Caco-2 (cell line): ENCODE results near the gene PPP1R3E. TPM values are rescaled to one million over a fixed set of nuclear protein-coding genes. Genes with fewer than 3 reads are reported as not detected.
A peak's percentile ranks its signal among the peaks of the same experiment; 100 is the strongest.

Experiments
- BruUV-seq: library from RNA; stranded (reverse); fragments of 400-500 nt; replicated peaks from 2 replicates; lab custom pipeline; 2021; lab: Mats Ljungman, UMichigan
- CTCF ChIA-PET: fragments of 300-600 bp; sonication (Branson Sonifier 250); formaldehyde crosslinking; loops from one replicate; lab custom pipeline; 2022; ENCODE audit warnings: antibody characterized with exemption; lab: Charles Lee
- POLR2A ChIA-PET: fragments of 300-600 bp; sonication (Branson Sonifier 250); formaldehyde crosslinking; loops from one replicate; lab custom pipeline; 2022; ENCODE audit warnings: antibody characterized with exemption; lab: Charles Lee
- DNase-seq, 2 experiments: peaks; one replicate each; pipeline versions ENCODE4 v3.0.0 to v3.0.0-alpha.2; 2020 to 2022
- H3K27me3 ChIP-seq: replicated peaks from 2 replicates; pipeline ENCODE4 v1.6.0; 2011; ENCODE audit warnings: low read length; ENCODE audit not compliant: control insufficient read depth, insufficient read depth
- H3K36me3 ChIP-seq: 2 replicates; pipeline ENCODE4 v1.5.1; 2011; ENCODE audit warnings: low read length; ENCODE audit not compliant: control insufficient read depth, insufficient read depth
- H3K4me1 ChIP-seq: fragments of 250-450 bp; sonication (Bioruptor Pico); 2 replicates; pipeline ENCODE4 v1.5.1; 2020; ENCODE audit warnings: mild to moderate bottlenecking
- H3K4me3 ChIP-seq: 2 replicates; pipeline ENCODE4 v1.5.1; 2011; ENCODE audit warnings: low read depth, mild to moderate bottlenecking, control low read depth, low read length
- H3K9me3 ChIP-seq: fragments of 250-450 bp; sonication (Bioruptor Pico); 2 replicates; pipeline ENCODE4 v1.5.1; 2020; ENCODE audit warnings: mild to moderate bottlenecking, moderate library complexity
- H3K27ac Mint-ChIP-seq: one replicate; pipeline ENCODE4 v1.8.0; 2022; ENCODE audit warnings: mixed read lengths; ENCODE audit not compliant: unreplicated experiment
- H3K27me3 Mint-ChIP-seq: one replicate; pipeline ENCODE4 v1.8.0; 2022; ENCODE audit warnings: mixed read lengths; ENCODE audit not compliant: insufficient read depth, unreplicated experiment
- H3K36me3 Mint-ChIP-seq: one replicate; pipeline ENCODE4 v1.8.0; 2022; ENCODE audit warnings: mild to moderate bottlenecking, mixed read lengths; ENCODE audit not compliant: insufficient read depth, unreplicated experiment
- H3K4me1 Mint-ChIP-seq: one replicate; pipeline ENCODE4 v1.8.0; 2022; ENCODE audit warnings: low read depth, mixed read lengths; ENCODE audit not compliant: unreplicated experiment
- H3K4me3 Mint-ChIP-seq: one replicate; pipeline ENCODE4 v1.8.0; 2022; ENCODE audit warnings: mild to moderate bottlenecking, moderate library complexity, mixed read lengths; ENCODE audit not compliant: unreplicated experiment
- H3K9me3 Mint-ChIP-seq: one replicate; pipeline ENCODE4 v1.8.0; 2022; ENCODE audit warnings: mixed read lengths; ENCODE audit not compliant: unreplicated experiment
- intact Hi-C: fragments of 100-400 bp; cut with micrococcal nuclease; formaldehyde crosslinking; loops from one replicate; pipeline ENCODE4 v1.10.0; 2022; ENCODE audit not compliant: unreplicated experiment
- total RNA-seq: library from RNA; stranded (reverse); gene quantifications from 2 replicates; pipeline ENCODE4 v1.2.3, GENCODE V29; 2022
- TF ChIP-seq, protein P1 (sequence below), 2 experiments: fragments of 200-600 bp in 1 of 2; IDR thresholded peaks; 1 replicate in 1 of 2; 2 replicates in 1 of 2; pipeline versions ENCODE4 v1.5.1 to v1.8.0; 2011 to 2022; ENCODE audit warnings: antibody characterized with exemption in 1 of 2, control low read depth in 1 of 2, inconsistent platforms in 1 of 2, low read depth in 1 of 2, low read length in 1 of 2, mild to moderate bottlenecking in 1 of 2, moderate library complexity in 1 of 2; ENCODE audit not compliant: insufficient read depth in 1 of 2, severe bottlenecking in 1 of 2, unreplicated experiment in 1 of 2

Gene PPP1R3E
- total RNA-seq, 1 experiment from 2014 or later: 5.9 TPM

GRCh38 chr14:23321572-23322547 is 19.2 kb upstream of the PPP1R3E start:
- Mint-ChIP-seq H3K9me3 (no peaks in the 10 kb centered on the region), H3K4me1 (peaks cover 17% of the 10 kb centered on the region), H3K27me3 (no peaks in the 10 kb centered on the region), H3K4me3 (peak overlapping the region; percentile 96), H3K36me3 (peaks cover 75% of the 10 kb centered on the region), H3K27ac (peak overlapping the region; percentile 96)
- TF ChIP-seq, protein P1, sequence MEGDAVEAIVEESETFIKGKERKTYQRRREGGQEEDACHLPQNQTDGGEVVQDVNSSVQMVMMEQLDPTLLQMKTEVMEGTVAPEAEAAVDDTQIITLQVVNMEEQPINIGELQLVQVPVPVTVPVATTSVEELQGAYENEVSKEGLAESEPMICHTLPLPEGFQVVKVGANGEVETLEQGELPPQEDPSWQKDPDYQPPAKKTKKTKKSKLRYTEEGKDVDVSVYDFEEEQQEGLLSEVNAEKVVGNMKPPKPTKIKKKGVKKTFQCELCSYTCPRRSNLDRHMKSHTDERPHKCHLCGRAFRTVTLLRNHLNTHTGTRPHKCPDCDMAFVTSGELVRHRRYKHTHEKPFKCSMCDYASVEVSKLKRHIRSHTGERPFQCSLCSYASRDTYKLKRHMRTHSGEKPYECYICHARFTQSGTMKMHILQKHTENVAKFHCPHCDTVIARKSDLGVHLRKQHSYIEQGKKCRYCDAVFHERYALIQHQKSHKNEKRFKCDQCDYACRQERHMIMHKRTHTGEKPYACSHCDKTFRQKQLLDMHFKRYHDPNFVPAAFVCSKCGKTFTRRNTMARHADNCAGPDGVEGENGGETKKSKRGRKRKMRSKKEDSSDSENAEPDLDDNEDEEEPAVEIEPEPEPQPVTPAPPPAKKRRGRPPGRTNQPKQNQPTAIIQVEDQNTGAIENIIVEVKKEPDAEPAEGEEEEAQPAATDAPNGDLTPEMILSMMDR (IDR thresholded peaks at IDR 0.05; ENCODE audit: insufficient read depth in 1 of 2, low read depth in 1 of 2, low read length in 1 of 2, severe bottlenecking in 1 of 2, unreplicated experiment in 1 of 2): no peak
- POLR2A ChIA-PET: interaction anchor here (0.6 to 3.1 kb wide), 16 partner anchors 9 to 841 kb away, joined by 3 to 51 read pairs (median 4); partner anchors contain the start of genes ACIN1, BCL2L2, C14orf119 and HOMEZ
- no TSS peak for BruUV-seq
- Histone ChIP-seq H3K27me3 (no peaks in the 10 kb centered on the region), H3K4me1 (peaks cover 10% of the 10 kb centered on the region), H3K9me3 (no peaks in the 10 kb centered on the region), H3K4me3 (peak overlapping the region; percentile 94), H3K36me3 (peaks cover 2% of the 10 kb centered on the region)
- DNase-seq: peak in 1 of 2 experiments; percentile 59
- CTCF ChIA-PET: interaction anchor here (0.7 to 2.8 kb wide), 12 partner anchors 7 to 253 kb away, joined by 3 to 15 read pairs (median 5); partner anchors contain the start of genes ACIN1, BCL2L2, C14orf119 and HOMEZ
- intact Hi-C loops: loop anchor here (1.0 to 5.0 kb wide), 5 partner anchors 16 to 715 kb away; partner anchors contain the start of genes BCL2L2, HOMEZ and NGDN

- H3K4me1 Mint-ChIP-seq: peaks cover 17% of the 10 kb centered on the region
- H3K36me3 Mint-ChIP-seq: peaks cover 70% of the 10 kb centered on the region
- Histone ChIP-seq H3K9me3 (no peaks in the 10 kb centered on the region), H3K4me1 (peaks cover 10% of the 10 kb centered on the region), H3K4me3 (peak within 1 kb of the TSS; percentile 94), H3K27me3 (no peaks in the 10 kb centered on the region), H3K36me3 (peaks cover 2% of the 10 kb centered on the region)
- DNase-seq: peak; percentile 98 to 99
- ChIA-PET CTCF (interaction anchor here (0.5 to 2.8 kb wide), 15 partner anchors 8 to 1764 kb away, joined by 3 to 15 read pairs (median 5); partner anchors contain the start of genes ACIN1, BCL2L2, C14orf119 and HOMEZ), POLR2A (interaction anchor here (0.5 to 3.1 kb wide), 20 partner anchors 8 to 1715 kb away, joined by 3 to 51 read pairs (median 4); partner anchors contain the start of genes ACIN1, BCL2L2, C14orf119 and HOMEZ)
- BruUV-seq: no TSS peak
- peak within 1 kb of the TSS; percentile 96 for H3K4me3 Mint-ChIP-seq
- TF ChIP-seq, protein P1 (IDR thresholded peaks at IDR 0.05; ENCODE audit: insufficient read depth in 1 of 2, low read depth in 1 of 2, low read length in 1 of 2, severe bottlenecking in 1 of 2, unreplicated experiment in 1 of 2): no peak
- H3K27ac Mint-ChIP-seq: peak within 1 kb of the TSS; percentile 96
- intact Hi-C loops: loop anchor here (1.0 to 5.0 kb wide), 5 partner anchors 15 to 714 kb away; partner anchors contain the start of genes BCL2L2, HOMEZ and NGDN
- no peaks in the 10 kb centered on the region for H3K9me3 Mint-ChIP-seq
- no peaks in the 10 kb centered on the region for H3K27me3 Mint-ChIP-seq
Observed at GRCh38 chr14:23320584-23321571, 18.2 kb upstream of the PPP1R3E start, which contains the start of gene PABPN1. Gene PABPN1, plus strand, starts transcription at chr14:23321457. Its CDS starts 13 bp downstream, at chr14:23321470.
